ENCODE measurements around the gene TRAF3IP3.

TRAF3IP3 gene, protein sequence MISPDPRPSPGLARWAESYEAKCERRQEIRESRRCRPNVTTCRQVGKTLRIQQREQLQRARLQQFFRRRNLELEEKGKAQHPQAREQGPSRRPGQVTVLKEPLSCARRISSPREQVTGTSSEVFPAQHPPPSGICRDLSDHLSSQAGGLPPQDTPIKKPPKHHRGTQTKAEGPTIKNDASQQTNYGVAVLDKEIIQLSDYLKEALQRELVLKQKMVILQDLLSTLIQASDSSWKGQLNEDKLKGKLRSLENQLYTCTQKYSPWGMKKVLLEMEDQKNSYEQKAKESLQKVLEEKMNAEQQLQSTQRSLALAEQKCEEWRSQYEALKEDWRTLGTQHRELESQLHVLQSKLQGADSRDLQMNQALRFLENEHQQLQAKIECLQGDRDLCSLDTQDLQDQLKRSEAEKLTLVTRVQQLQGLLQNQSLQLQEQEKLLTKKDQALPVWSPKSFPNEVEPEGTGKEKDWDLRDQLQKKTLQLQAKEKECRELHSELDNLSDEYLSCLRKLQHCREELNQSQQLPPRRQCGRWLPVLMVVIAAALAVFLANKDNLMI

DNA sequence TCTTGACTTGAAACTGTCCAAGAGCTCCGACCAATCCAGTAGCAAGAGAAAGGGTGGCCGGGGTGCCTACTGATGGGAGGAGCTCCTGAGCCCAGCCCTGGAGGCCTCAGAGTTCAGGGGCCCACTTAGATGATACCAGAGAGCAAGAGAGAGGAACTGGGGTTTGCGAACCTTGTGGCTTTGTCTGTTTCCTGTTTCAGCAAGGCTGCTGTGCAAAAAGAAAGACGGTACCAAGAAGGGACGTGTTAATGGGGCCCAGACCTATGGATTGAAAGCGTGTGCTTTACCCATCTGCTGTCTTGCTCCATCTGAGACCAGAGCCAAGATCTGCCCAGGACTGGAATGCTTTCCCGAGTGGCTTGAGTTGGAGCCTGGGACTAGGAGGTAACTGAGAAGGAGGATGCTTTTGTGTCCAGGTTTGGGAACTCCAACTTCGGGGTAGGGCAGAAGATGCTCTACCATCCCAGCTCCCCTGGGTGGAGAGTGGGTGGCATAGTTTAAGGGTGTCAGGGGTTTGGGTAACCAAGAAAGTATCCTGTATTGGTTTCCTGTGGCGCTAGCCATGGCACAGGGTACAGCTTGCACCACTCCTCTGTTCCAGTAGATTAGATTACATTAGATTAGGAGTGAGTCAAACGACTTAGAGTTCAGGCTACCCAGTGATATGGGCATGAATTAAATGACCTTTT is at the start of gene TRAF3IP3:
Gene TRAF3IP3, plus strand, starts transcription at position 128 of the 689 bp plus-strand sequence. CDS start 3,987 bp downstream, outside the sequence.
- DNase-seq, result no peak

DNA sequence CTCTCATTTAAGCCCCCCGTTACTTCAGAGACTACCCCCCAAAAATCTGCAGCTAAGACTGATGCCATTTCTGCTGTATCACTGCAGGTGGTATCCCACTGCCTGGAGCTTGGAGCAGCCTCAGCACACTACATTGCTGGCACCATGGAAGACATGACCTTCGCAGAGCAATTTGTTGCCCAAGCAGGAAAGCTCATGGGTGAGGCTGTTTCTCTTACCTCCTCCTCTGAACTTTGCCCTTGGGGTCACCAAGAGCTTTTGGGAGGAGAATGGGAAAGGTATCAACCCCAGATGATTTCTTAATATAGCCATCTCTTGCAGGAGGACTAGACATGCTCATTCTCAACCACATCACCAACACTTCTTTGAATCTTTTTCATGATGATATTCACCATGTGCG is 49.2 kb upstream of the TRAF3IP3 start:
- no peak for DNase-seq

DNA sequence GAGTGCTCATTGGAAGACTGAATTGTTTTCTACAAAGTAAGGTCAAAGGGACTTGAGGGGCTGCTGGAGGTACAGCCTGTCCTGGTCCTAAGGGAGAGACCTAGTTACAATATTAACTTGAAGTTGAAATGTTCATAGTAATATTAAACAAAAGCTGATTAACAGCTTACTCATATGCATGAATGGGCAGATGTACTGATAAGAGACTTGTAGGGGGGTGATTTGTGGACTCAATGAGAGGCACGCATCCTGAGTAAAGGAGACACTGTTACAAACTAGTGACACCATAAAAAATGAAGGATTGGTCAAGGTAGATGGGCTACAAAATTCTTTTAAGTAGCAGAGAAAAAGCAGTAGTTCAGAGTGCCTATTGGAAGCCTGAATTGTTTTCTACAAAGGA is 48.5 kb upstream of the TRAF3IP3 start:
- no peak for DNase-seq

DNA sequence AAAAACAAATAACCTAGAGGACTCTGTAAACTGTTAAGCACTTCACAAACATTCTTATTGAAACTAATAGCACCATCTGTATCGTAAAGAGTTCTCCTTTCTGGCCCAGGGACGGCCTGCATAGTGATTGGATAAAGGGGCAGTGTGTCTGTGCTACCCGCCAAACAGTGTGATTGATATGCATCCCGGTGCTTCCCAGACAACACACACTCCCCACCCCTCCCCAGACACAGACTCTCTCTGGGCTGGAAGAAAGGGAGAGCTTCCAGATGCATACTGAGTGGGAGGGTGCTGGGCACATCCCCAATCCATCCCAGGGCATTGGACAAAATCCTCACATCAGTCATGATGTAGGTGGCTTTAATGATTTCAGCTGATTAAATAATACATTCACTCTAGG is 47.6 kb upstream of the TRAF3IP3 start:
- DNase-seq, result no peak

DNA sequence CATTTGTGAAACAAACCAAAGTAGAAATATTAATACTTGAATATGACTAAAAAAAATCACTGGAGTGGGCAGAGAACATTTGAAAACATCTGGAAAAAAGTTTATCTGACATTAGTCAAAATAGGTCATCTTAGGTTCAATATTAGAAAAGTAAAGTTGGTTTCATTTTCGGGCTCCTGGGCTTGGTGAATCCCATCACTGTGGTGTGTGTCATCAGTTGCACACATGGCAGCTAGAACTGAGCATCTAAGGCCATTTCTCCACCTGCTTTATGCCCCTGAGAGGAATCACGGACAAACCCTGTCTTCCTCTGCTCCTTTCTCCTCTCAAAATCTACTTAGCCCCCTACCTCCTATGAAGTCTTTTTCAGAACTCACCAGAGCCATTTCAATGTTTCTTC is 45.8 kb upstream of the TRAF3IP3 start:
- no peak for DNase-seq

DNA sequence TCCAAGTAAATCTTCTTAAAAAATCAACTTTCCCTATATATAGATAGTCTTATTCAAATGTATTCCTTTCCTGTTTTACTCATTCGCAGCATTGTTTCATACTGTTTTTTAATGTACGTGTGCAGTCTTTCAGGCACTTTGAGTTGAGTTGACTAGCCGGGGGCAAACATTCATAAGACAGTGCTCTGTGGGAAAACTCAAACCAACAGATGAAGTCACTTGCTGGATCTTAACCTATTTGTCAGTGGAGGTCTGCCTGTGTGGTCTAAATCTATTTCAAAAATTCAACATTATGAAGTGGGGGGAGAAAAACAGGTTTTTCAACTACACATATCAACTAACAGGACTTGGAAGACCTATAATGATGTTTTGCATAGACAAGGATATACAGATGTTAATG is 45.0 kb upstream of the TRAF3IP3 start:
- DNase-seq, result no peak

DNA sequence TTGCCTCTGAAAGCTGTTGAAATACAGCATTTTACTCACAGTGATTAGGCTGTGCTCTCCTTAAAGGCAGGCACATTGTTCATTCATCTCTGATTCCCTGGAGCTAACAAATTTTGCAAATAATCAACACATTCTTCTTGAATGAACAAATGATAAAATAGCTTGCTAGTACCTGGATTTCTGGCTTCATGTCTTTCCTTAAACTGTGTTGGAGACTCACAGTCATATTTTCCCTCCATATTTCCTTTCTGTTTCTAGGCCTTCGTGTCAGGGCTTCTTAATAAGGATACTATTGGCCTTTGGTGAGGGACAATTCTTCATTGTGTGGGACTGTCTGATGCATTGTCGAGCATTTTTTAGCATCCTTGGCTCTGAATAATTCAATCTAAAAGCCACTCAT is 41.5 kb upstream of the TRAF3IP3 start:
- DNase-seq, result no peak

DNA sequence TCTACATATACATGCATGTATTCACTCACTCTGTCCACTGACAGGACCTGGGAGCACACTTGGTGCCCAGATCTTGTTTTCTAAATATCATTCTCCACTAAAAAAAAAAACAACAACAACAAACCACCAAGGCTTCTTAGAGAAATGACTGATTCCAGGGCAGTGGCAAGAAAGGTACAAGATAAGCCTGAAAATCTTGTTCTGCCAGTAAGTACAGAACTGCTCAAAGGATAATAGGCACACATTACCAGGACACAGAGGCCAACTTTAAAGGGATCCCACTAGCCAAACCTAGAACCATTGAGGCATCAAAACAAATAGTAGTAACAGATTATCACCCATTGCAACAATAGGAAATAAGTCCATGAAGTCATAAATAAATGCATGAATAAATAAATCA is 40.5 kb upstream of the TRAF3IP3 start:
- no peak for DNase-seq

DNA sequence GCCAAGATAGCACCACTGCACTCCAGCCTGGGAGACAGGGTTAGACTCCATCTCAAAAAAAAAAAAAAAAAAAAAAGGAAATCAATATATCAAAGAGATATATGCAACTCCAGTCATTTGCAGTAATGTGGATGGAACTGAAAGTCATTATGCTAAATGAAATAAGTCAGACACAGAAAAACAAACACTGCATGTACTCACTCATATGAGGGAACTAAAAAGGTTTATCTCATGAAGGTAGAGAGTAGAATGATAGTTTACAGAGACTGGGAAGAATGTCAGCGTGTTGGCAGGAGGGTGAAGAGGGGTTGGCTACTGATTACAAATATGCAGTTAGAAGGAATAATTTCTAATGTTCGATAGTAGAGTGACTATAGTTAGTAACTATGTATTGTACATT is 38.0 kb upstream of the TRAF3IP3 start:
- DNase-seq, result no peak

DNA sequence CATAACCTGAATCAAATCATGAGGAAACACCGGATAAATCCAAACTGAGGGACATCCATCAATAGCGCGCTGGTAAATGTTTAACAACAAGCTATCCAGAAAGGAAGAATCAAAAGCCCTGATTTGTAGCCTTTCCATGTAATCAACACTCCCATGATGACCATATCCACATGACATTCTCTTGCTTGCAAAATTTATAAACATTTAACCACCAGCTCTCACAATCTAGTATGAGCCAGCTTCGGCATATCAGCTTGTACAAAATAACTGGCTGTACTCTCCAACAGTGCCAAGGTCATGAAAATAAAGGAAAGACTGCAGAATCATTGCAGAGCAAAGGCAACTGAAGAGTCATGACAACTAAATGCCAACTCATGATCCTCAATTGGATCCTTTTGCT is 35.5 kb upstream of the TRAF3IP3 start:
- DNase-seq, result no peak

DNA sequence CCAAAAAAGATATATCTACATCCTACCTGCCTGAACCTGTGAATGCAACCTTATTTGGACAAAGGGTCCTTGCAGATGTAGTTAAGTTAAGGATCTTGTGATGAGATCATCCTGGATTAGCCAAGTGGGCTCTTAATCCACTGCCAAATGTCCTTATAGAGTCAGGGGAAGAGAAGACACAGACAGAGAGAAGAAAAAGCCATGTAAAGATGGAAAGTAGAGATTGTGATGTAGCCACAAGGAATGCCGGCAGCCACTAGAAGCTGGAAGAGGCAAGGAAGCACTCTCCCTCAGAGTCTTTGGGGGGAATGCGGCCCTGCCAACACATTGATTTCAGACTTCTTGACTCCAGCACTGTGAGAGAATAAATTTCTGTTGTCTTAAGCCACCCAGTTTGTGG is 35.0 kb upstream of the TRAF3IP3 start:
- DNase-seq, result peak; percentile 20

DNA sequence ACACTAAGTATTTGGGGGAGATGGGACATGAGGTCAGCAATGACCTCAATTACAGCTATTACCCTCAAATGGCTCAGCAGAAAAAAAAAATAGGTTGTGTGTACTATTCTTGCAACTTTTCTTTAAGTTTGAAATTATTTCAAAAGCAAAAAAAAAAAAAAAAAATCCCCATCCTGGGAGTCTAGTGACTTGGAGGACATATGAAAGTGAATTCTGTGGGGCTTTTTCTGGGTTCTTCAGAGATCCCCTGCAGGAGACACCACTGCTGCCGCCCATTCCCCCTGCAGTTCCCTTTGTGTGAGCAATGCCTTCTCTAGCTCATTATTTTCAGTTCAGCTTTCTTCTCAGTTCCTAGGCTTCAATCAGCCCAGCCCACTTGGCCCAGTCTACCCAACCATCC is 34.5 kb upstream of the TRAF3IP3 start:
- no peak for DNase-seq

DNA sequence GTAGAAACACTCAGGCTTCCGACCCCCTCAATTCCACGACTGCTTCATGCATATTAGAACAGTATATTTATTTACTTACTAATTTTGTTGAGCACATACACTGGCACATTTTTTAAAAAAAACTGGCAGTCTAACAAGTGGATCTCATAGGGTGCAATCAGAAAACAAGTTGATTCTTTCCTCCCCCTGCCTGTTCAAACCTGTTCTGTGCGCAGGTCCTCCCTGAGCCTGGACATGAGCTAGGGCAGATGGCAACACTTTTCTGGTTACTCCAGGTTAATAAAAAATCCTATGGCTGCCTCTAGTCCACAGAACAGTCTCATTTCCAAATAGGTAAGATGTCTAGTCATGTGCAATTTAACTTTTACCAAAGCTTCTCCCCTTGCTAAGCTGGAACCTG is 32.6 kb upstream of the TRAF3IP3 start:
- DNase-seq, result no peak

DNA sequence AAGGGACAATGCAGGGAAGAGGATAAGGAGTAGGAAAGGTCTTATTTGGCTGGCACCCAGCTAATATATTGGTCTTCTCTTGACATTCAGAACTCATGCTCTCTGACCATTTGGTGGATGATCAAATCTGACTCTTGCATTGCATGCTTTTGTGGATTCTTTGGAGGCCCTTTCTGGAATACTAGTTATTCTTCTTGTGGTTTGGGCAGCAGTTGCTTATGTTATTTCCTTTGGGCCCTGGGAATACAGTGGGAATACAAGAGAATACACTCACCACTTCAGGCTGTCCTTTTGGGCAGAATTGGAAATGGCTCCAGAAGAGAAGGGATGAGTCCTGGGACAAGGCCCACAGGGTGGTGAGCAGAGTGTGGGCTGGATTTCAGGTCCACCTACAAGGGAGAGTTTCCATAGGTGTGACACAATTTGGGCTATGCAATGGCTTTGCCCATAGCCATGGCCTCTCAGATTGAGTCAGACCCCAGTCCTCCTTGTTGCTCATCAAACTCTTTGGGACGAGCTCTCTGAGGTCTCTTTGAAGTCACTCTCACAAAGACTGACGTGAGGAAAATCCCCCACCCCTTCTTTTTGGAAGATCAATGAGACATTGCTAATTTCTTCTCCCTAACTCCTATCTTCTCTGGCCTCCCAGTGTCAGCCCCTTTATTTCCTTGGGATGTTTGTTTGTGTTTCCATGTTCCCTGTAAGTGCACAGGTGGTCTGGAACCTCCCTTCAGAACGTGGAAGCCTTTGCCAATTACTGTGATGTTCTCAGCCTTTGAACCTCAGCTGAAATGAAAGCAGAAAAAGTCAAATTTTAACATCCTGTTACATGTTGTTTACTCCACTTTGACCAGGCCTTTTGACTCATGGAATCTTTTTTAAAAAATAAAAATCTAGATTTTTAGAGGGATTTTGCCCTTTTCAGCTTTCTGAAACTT is 31.8 kb upstream of the TRAF3IP3 start:
- peak; percentile 57 for DNase-seq

DNA sequence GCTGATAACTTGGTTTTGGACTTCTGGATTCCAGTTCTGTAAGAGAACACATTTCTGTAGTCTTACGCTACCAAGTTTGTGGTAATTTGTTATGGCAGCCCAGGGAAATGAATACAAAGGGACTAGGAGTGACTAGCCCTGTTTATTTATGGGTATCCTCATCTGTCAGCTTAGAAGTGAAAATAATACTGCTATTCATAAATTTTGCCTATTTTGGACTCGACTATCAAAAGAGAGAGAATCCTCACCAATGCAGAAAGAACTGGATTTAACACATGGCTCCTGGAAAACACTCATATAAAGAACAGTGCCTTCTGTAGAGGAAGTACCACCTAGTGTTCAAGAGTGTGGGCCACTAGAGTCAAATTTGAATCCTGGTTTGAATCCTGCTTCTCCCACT is 28.6 kb upstream of the TRAF3IP3 start:
- DNase-seq, result no peak

DNA sequence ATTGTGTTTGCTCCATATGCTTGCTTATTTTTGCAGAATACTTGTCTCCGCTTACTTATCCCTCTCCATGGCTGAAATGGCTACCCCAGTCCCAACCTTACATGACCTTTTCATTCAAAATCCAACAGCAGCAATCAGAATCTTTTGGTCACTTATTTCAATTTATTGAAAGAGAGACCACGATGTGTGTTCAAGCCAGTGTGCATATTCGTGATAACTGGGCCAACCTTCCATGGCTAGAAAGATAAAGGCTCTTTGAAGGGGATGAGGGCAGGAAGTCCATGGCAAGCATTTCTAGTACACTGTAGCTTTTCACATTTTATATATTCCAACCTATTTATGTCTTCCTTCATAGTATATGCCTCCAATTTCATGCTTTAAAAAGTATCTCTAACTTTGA is 28.1 kb upstream of the TRAF3IP3 start:
- DNase-seq, result no peak

DNA sequence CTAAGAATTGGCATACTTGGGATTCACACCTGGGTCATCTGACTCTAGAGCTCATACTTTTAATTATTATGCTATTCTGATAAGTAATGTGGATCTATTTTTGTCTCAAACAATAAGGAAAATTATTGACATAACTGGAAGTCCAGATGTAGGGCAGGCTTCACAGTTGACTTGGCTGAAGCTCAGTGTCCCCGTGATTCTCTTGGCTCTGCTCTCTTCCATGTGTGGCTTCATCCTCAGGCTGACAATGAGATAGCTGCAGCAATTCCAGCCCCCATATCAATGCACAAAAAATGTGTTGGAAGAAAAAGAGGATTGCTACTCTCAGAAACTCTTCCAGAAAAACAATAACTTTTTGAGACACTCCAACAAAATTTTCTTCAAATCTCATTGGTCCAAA is 27.4 kb upstream of the TRAF3IP3 start:
- DNase-seq, result no peak

DNA sequence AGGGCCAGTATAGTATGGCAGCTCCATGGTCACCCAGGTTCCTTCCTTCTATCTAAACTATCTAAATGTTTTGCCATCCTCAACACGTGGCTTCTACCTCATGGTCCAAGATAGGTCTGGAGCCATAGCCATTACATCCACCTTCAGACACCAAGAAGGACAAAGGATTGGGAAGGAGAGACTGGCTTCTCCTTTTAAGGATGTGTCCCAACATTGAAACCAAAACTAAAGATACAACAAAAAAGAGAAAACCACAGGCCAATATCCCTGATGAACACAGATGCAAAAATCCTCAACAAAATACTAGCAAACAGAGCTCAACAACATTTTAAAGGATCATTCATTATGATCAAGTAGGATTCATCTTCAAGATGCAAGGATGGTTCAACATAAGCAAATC is 26.4 kb upstream of the TRAF3IP3 start:
- no peak for DNase-seq

DNA sequence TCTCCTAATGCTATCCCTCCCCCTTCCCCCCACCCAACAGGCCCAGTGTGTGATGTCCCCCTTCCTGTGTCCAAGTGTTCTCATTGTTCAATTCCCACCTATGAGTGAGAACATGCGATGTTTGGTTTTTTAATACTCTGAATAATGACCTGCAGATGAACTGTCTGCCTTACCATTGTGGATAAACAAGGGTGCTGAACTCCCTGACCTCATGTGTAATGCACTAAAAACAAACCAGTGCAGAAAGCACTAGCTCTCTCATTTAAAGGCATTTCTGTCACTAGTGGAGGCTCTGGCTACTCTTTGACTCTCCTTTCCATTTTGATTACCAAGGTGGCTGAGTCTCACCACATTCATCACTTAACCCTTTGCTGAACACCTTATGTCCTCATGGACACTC is 23.1 kb upstream of the TRAF3IP3 start:
- DNase-seq, result no peak

DNA sequence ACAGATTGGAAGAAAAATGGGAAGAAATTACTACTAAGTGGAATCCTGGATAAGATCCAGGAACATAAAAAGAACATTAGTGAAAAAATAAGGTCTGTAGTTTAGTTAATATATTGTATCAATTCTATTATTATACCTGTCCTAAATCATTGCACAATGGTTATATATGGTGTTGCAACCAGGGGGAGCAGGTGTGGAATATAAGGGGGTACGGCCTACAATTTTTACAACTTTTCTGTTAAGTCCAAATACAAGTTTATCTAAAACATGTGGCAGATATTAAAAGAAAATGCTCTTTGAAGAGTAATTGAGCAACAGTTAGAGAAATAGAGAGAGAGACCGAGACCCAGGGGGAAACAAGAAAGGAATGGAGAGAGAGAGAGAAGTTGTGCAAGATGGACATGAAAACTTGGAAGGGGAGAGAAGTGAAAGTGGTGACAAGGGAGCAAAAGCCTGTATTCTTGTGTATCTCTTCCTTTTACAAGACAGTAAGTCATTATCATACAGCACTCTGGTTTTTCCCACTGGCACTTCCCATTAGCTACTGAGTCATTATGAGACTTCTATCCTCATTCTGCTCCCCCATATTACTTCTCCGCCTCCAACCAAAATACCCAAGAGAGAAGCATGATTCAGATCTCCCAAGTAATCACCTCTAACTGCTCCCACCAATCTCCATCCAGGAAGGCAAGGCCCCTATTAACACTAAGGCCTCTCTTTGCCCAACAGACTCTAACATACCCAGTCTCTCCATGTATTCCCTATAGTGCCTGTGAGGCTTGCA is 22.3 kb upstream of the TRAF3IP3 start:
- DNase-seq, result peak; percentile 61

DNA sequence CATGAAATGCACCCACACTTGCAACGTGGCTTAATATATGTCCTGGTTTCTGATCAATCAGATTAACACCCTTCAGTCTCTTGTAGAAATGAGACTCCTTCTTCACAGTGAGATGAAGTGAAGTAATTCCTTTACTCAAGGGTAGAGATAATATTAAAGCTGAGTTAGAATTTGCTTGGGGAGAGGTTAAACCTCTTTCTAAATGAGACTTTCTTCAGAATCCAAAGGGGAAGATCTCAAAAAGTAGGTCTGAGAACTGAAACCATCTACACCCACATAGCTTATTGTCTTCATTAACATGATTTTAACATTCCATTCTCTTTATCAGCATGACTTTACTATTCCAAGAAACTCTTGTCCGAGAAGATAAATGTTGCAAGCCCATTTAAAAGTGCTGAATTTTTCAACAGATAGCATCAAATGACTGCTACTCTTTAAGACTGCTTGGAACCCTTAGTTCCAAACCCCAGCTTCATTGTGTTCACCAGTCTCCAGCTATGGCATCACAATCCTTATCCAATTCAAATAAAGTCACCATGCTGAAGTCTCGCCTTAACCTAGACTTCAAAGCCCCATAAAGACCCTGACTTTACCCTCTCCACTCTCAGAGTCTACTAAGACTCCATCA is 19.2 kb upstream of the TRAF3IP3 start:
- no peak for DNase-seq

DNA sequence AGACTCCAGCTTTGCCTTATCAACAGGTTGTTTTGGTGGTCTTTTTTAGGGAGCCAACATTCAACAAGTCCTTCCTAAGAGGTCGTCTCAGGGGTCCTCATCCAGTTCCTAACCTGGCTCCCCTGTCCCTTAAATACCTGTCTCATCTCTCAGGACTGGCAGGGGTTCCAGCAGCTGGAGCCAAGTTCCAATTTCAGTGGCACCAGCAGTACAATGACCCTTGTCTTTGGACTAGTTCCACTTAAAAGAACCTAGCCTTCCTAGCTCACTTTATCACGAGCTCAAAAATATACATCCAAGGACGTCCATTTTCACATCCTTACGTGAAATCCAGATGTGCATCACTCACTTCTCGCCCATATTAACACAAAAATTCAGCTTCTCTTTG is 18.7 kb upstream of the TRAF3IP3 start:
- DNase-seq, result no peak
